GM10266 (cell line): ENCODE measurements around the gene TAB2.

Experiments
- DNase-seq: peaks from one replicate; pipeline ENCODE4 v3.0.0; 2012; ENCODE audit errors: extremely low spot score
- TF ChIP-seq, protein P1 (sequence below): IDR thresholded peaks from 2 replicates; pipeline ENCODE4 v1.5.1; 2012; ENCODE audit warnings: mild to moderate bottlenecking, low read depth; ENCODE audit not compliant: control insufficient read depth, insufficient read depth; ENCODE audit errors: missing control alignments

Gene TAB2

GRCh38 chr6:149446791-149447376, 129.4 kb downstream of the TAB2 start:
- TF ChIP-seq, protein P1, sequence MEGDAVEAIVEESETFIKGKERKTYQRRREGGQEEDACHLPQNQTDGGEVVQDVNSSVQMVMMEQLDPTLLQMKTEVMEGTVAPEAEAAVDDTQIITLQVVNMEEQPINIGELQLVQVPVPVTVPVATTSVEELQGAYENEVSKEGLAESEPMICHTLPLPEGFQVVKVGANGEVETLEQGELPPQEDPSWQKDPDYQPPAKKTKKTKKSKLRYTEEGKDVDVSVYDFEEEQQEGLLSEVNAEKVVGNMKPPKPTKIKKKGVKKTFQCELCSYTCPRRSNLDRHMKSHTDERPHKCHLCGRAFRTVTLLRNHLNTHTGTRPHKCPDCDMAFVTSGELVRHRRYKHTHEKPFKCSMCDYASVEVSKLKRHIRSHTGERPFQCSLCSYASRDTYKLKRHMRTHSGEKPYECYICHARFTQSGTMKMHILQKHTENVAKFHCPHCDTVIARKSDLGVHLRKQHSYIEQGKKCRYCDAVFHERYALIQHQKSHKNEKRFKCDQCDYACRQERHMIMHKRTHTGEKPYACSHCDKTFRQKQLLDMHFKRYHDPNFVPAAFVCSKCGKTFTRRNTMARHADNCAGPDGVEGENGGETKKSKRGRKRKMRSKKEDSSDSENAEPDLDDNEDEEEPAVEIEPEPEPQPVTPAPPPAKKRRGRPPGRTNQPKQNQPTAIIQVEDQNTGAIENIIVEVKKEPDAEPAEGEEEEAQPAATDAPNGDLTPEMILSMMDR = no peak
- no peak for DNase-seq

DNA sequence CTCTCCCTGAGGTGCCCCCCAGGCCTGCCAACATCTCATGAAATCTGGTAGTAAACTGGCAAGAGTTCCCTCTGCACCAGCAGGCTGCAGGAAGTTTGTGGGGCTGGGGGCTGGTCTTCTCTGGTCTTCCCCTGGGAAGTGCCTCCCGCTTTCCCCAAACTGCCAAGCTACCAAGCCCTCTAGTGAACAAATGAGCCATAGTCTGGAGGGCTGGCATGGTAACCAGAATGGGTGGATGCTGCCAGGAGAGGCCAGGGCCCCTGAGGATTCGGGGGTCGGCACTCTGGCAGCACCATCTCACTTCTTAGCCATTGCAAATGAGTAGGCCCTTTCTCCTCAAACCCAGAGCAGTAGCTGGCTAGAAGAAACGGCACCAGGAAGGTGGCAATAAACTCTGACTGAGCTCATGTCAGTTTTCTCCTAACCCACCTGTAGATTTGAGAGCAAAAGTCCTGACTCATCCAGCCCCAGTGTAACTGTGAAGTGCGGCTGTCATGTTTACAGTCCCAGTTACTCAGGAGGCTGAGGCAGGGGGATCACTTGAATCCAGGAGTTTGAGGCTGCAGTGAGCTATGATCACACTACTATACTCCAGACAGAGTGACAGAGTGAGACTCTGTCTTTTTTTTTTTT, 131.4 kb downstream of the TAB2 start:
- TF ChIP-seq, protein P1 = no peak
- DNase-seq = no peak

GRCh38 chr6:149449831-149450678, 132.5 kb downstream of the TAB2 start:
- TF ChIP-seq, protein P1 = no peak
- DNase-seq = no peak

- TF ChIP-seq, protein P1 = no peak
- DNase-seq = no peak
Measured at GRCh38 chr6:149450679-149451375, 133.3 kb downstream of the TAB2 start.

DNA sequence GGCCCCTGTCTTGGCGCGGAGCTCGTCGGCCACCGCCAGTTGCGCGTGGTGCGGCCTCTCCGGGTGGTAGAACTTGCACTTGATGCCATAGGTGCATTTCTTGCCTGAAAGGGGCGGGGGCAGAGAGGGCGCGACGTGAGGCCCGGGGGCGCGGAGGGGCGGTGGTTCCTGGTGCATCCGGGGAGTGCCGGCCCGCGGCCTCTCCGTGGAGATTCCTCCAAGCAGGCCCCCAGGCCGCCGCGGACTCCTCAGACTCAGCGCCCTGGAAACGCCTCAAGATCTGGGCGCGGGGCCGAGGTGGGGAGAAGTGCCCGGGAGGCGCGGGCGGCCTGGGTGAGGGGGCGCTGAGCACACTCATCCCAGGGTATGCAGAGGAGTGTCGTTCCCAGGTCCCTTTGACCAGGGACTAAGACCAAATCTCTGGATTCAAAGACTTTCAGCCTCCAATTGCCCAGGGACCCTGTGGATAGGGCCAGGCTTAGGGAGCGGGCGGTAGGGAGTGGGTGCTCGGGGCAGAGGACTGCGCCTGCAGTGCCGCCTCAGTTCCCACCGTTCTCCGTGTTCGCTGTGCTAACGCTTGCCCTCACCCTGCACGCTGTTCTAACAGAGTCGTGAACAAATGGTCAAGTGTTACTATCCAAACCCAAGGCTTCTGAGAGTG, 134.0 kb downstream of the TAB2 start:
- TF ChIP-seq, protein P1 = no peak
- DNase-seq = no peak

DNA sequence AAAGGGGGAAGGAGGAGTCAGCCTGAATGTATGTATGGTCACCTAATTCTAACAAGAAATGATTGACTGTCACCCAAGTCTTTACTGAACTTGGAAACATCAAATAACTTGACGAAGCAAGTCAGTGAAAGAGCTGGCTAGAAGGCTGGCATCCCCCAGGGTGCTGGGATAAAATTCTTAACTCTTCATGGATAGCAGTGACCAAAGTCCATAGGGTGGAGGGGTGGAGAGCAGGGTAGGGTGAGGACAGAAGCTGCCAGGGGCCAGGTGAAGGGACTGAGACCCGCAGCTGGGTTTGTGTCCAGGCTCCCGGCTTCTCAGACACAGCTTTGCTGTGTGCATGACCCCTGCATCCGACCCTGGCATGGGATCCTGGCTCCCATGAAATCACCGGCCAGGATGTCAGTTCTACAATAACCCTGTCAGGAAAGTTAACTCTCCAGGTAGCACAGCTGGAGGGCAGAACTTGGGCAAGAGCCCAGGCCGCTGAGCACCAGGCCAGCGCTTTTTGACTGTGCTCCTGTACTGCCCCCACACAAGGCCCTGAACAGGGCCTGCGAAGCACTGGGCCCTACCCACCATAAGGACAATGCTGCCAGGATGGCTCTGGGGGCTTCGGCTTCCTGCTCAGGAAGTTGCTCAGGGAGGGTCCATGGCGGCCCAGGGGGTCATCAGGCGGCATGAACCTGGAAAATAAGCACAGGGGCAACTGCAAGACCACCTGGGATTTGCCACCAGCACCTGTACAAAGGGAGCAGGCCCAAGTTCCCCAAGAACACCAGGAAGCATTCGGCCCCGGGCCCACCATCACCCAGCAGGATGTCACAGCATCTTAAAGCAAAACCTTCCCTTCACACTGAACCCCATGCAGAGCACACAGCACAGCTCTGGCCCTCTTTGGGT, 134.8 kb downstream of the TAB2 start:
- DNase-seq = no peak
- TF ChIP-seq, protein P1 = no peak
